ENCODE data around the gene SSPN. TPM values are rescaled to one million over a fixed set of nuclear protein-coding genes. Genes with fewer than 3 reads are reported as not detected.

The SSPN gene
- total and polyA plus RNA-seq, 2 experiments from 2014 or later: 1.1 to 2.3 TPM

- DNase-seq (ENCODE audit: low spot score) (no peak), ATAC-seq (no peak)
- no peak overlapping the region for H3K4me3 Mint-ChIP-seq
- H3K9me2 ChIP-seq (ENCODE audit: insufficient read depth): peaks cover 5% of the 10 kb centered on the region; the same call in 1 of the 2 replicates
- H2AFZ ChIP-seq: no peak overlapping the region
- no peak overlapping the region for H3K27ac Mint-ChIP-seq
- no peak overlapping the region for H3K4me2 ChIP-seq
- H3K36me3 ChIP-seq (ENCODE audit: insufficient read depth): no peaks in the 10 kb centered on the region
- peaks cover 4% of the 10 kb centered on the region for H3K27me3 Mint-ChIP-seq (ENCODE audit: insufficient read depth, low read depth, poor library complexity)
- no peak overlapping the region for H3K27ac ChIP-seq (ENCODE audit: low read depth)
- no peaks in the 10 kb centered on the region for H3K4me1 ChIP-seq (ENCODE audit: insufficient read depth)
- H3K4me3 ChIP-seq: no peak overlapping the region
- no peaks in the 10 kb centered on the region for H3K27me3 ChIP-seq (ENCODE audit: insufficient read depth)
- H3F3A ChIP-seq (replicated peaks; ENCODE audit: low read depth): no peaks in the 10 kb centered on the region
- H3K4me1 Mint-ChIP-seq: peaks cover 14% of the 10 kb centered on the region
- H3K9me3 Mint-ChIP-seq: no peaks in the 10 kb centered on the region; the same call in 2 of the 3 replicates
- TF ChIP-seq EZH2phosphoT487 (IDR thresholded peaks at IDR 0.05; ENCODE audit: unreplicated experiment) (no peak), STAT1 (IDR thresholded peaks at IDR 0.05; ENCODE audit: unreplicated experiment) (no peak), JUNB (IDR thresholded peaks at IDR 0.05; ENCODE audit: unreplicated experiment) (no peak), POLR2AphosphoS5 (IDR thresholded peaks at IDR 0.05; ENCODE audit: low read depth) (no peak), EZH2 (IDR thresholded peaks at IDR 0.05; ENCODE audit: low read depth, unreplicated experiment) (no peak), ZNF462 (CRISPR knock-in tag; IDR thresholded peaks at IDR 0.05) (no peak), NANOG (IDR thresholded peaks at IDR 0.05; ENCODE audit: borderline replicate concordance) (no peak), CTCF (conservative IDR thresholded peaks at IDR 0.05; ENCODE audit: low read depth in 2 of 2) (no peak), ZNF331 (CRISPR knock-in tag; IDR thresholded peaks at IDR 0.05; ENCODE audit: low read depth) (no peak), ZNF114 (CRISPR knock-in tag; IDR thresholded peaks at IDR 0.05) (no peak), ETS1 (IDR thresholded peaks at IDR 0.05) (no peak), REST (IDR thresholded peaks at IDR 0.05; ENCODE audit: unreplicated experiment) (no peak), CREB1 (CRISPR knock-in tag; IDR thresholded peaks at IDR 0.05; ENCODE audit: low read depth) (no peak)
- no peaks in the 10 kb centered on the region for H3K36me3 Mint-ChIP-seq (ENCODE audit: low read depth)
- H3K79me2 ChIP-seq (replicated peaks; ENCODE audit: insufficient read depth): no peaks in the 10 kb centered on the region
- no peaks in the 10 kb centered on the region for H4K20me1 ChIP-seq (replicated peaks; ENCODE audit: insufficient read depth)
Measured at GRCh38 chr12:26272851-26273250, 77.5 kb downstream of the SSPN start.
